NCI-H146 treated with DMSO at 0.1 percent for 48 hours (cell line): Measurements from ENCODE around the gene LLPH.
A peak's percentile ranks its signal among the peaks of the same experiment; 100 is the strongest.
"Not testable (repeated sequence)": the region's sequence is repeated elsewhere in the genome, so short reads cannot be mapped to it uniquely, and the experiment has no call there.

ENCODE experiments used
- DNase-seq: peaks from one replicate; lab custom pipeline; 2025; ENCODE audit not compliant: unreplicated experiment; lab: John Stamatoyannopoulos, UW

LLPH gene

GRCh38 chr12:66130267-66131066 lies at the start of gene LLPH:
TSS of gene LLPH (minus strand) at chr12:66130750. CDS start at chr12:66129106, 1,644 bp downstream.
- DNase-seq: peak; percentile 45

- no peak for DNase-seq
Measured at GRCh38 chr12:66176105-66176900, 45.8 kb upstream of the LLPH start.

GRCh38 chr12:66174391-66175325 lies 44.1 kb upstream of the LLPH start:
- not testable (repeated sequence) for DNase-seq

GRCh38 chr12:66170606-66171005 lies 40.1 kb upstream of the LLPH start:
- DNase-seq: peak; percentile 12

- peak; percentile 83 for DNase-seq
Measured at GRCh38 chr12:66169221-66170170, 38.9 kb upstream of the LLPH start, which contains the start of gene TMBIM4. TSS of gene TMBIM4 (minus strand) at chr12:66169996. CDS start at chr12:66169951, 45 bp downstream.

GRCh38 chr12:66168410-66168809 lies 37.9 kb upstream of the LLPH start:
- DNase-seq: no peak

- DNase-seq: no peak
Measured at GRCh38 chr12:66166561-66166960, 36.0 kb upstream of the LLPH start.

- no peak for DNase-seq
Measured at GRCh38 chr12:66165141-66165540, 34.6 kb upstream of the LLPH start.

- DNase-seq: no peak
Measured at GRCh38 chr12:66164349-66164821, 33.8 kb upstream of the LLPH start.

GRCh38 chr12:66163289-66163688 lies 32.7 kb upstream of the LLPH start:
- DNase-seq: no peak

GRCh38 chr12:66162701-66163100 lies 32.2 kb upstream of the LLPH start:
- DNase-seq: no peak

GRCh38 chr12:66160704-66161103 lies 30.2 kb upstream of the LLPH start:
- DNase-seq: no peak

GRCh38 chr12:66159123-66159522 lies 28.6 kb upstream of the LLPH start:
- DNase-seq: no peak

GRCh38 chr12:66156654-66157053 lies 26.1 kb upstream of the LLPH start:
- no peak for DNase-seq

GRCh38 chr12:66154776-66155175 lies 24.2 kb upstream of the LLPH start:
- DNase-seq: no peak

- DNase-seq: no peak
Measured at GRCh38 chr12:66152732-66153131, 22.2 kb upstream of the LLPH start.

- no peak for DNase-seq
Measured at GRCh38 chr12:66149702-66150398, 19.3 kb upstream of the LLPH start.

- DNase-seq: no peak
Measured at GRCh38 chr12:66144791-66145754, 14.5 kb upstream of the LLPH start.
